GM19397 (cell line): ENCODE results near the gene ESYT1.

Source experiments
- ATAC-seq: cut with Tn5 transposase; IDR thresholded peaks from one replicate; pipeline ENCODE4 v1.9.1; 2021; ENCODE audit warnings: mild to moderate bottlenecking, moderate library complexity; ENCODE audit not compliant: unreplicated experiment

The ESYT1 gene, protein sequence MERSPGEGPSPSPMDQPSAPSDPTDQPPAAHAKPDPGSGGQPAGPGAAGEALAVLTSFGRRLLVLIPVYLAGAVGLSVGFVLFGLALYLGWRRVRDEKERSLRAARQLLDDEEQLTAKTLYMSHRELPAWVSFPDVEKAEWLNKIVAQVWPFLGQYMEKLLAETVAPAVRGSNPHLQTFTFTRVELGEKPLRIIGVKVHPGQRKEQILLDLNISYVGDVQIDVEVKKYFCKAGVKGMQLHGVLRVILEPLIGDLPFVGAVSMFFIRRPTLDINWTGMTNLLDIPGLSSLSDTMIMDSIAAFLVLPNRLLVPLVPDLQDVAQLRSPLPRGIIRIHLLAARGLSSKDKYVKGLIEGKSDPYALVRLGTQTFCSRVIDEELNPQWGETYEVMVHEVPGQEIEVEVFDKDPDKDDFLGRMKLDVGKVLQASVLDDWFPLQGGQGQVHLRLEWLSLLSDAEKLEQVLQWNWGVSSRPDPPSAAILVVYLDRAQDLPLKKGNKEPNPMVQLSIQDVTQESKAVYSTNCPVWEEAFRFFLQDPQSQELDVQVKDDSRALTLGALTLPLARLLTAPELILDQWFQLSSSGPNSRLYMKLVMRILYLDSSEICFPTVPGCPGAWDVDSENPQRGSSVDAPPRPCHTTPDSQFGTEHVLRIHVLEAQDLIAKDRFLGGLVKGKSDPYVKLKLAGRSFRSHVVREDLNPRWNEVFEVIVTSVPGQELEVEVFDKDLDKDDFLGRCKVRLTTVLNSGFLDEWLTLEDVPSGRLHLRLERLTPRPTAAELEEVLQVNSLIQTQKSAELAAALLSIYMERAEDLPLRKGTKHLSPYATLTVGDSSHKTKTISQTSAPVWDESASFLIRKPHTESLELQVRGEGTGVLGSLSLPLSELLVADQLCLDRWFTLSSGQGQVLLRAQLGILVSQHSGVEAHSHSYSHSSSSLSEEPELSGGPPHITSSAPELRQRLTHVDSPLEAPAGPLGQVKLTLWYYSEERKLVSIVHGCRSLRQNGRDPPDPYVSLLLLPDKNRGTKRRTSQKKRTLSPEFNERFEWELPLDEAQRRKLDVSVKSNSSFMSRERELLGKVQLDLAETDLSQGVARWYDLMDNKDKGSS

DNA sequence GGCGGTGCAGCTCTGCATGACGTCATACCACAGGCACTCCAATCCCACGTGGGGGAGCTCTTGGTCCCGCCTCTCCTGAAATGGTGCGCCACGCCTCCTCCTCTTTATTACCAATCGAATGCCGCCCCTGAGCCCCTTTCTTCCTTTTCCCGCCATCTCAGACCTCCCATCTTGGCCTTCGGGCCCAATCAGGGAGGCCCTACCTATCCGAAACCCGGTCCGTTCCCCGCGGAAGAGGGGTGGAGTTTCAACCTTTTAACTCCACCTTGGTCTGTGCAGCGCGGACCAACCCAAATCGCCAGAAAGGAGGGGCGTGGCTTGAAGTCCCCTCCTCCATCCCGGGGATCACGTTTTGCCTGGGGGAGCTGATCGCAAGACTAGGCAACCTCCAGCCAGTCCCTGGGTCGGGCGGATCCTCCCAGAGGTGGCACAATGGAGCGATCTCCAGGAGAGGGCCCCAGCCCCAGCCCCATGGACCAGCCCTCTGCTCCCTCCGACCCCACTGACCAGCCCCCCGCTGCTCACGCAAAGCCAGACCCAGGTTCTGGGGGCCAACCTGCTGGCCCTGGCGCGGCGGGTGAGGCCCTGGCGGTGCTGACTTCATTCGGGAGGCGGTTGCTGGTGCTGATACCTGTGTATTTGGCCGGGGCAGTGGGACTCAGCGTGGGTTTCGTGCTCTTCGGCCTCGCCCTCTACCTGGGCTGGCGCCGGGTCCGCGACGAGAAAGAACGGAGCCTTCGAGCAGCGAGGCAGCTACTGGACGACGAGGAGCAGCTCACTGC lies at the start of gene ESYT1:
Gene ESYT1 (plus strand): TSS at position 380 of the 782 bp plus-strand sequence. CDS start 53 bp downstream, at position 433.
- ATAC-seq, result peak; percentile 85

GRCh38 chr12:56078427-56078826 lies 49.6 kb upstream of the ESYT1 start:
- no peak for ATAC-seq

- ATAC-seq, result no peak
Measured at GRCh38 chr12:56078931-56079722, 48.9 kb upstream of the ESYT1 start.

GRCh38 chr12:56079723-56080555 lies 48.1 kb upstream of the ESYT1 start, which contains the start of gene ERBB3:
Gene ERBB3, plus strand, starts transcription at chr12:56080165. Its CDS starts 136 bp downstream, at chr12:56080301.
- no peak for ATAC-seq

DNA sequence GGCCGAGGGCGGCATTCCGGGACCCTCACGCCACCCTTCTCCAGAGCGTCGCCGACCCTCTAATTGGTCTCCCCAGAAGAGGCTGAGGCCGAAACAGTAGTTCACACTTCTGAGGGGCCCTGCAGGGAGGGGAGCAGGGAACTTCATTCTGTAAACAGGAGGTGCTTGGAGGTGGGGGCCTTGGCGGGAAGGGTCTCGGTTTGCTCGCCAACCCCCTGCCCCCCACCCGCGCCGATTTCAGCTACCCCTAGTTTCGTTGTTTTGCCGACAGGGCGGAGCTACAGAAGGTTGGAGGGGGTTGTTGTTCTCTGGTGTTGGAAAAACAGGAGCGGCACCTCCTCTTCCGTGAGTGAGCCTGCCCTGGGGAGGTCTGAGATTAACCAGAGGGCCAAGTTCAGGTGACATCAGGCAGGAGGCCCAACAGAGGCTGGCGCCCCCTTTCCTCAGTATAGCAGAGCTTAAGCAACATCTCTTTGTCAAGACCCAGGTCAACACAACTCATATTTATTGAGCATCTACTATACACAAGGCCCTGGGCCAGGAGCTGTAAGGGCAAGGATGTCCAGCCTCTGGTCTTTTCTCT lies 47.4 kb upstream of the ESYT1 start:
- ATAC-seq, result no peak

DNA sequence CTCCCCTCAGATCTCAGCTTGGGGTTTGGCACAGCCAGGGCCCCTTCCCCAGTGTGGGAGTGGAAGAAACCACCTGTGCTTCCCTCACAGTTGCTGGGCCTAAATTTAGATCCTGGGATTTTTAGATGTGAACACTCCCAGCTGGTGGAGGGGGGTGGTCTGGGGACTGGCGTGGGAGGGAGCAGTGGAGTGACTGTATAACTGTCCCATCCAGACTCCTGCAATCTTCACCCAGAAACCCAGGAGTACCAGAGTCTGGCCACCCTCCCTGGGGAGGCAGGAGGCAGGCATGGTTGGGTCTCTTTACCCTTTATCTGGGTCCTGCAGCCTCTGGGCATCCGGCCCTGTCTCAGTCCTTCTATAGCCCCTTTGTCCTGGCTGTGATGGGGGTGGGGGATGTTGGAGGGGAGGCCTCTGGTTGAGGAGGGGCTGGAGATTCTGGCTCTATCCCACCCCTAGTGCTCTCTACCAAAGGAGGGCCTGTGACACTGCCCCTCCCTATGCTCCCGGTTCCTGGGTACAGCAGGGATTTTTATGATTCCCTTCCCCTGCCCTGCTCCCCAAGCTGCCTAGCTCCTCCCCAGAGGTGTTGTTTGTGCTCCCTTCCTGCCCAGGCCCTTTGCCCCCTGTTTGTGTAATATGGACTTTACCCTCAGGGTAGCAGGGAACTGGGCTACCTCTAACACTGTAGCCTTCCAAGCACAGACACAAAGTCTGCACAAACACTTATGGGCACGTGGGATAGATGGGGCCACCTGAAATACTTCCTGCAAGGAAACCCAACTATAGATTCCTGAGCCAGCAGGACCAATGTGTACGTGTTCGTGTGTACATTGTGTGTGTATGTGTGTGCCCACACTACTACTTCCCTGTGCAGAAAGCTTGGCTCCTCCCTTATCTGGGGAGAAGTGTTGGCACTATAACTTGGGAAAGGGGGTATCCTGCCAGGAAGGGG lies 46.4 kb upstream of the ESYT1 start:
- no peak for ATAC-seq

- ATAC-seq, result no peak
Measured at GRCh38 chr12:56082382-56082781, 45.7 kb upstream of the ESYT1 start.

DNA sequence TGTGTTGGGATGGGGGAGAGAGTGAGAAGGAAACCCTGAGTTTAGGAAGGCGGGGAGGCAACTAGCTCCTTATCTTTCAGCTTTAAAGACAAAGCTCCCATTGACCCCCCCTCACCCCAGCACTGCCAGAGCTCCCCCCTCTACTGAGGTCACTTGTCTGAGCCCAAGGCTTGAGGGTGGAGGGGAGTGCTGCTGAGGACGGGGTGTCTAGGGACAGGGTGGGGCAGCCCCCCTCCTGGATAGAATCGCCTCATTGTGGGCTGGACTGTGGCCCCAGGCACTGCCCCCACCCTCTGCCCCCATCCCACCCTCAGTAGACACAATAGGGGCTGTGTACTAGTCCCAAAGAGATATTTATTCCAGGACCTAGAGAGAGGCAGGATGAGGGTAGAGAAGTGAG lies 45.1 kb upstream of the ESYT1 start:
- no peak for ATAC-seq

DNA sequence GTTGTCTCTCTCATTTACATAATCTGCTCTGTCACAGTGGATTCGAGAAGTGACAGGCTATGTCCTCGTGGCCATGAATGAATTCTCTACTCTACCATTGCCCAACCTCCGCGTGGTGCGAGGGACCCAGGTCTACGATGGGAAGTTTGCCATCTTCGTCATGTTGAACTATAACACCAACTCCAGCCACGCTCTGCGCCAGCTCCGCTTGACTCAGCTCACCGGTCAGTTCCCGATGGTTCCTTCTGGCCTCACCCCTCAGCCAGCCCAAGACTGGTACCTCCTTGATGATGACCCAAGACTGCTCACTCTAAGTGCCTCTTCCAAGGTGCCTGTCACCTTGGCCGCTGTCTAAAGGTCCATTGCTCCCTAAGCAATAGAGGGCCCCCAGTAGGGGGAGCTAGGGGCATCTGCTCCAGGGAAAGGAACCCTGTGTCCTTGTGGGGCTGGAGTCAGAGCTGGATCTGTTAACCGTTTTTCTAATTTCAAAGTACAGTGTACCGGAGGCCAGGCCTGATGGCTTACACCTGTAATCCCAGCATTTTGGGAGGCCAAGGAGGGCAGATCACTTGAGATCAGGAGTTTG lies 43.0 kb upstream of the ESYT1 start:
- ATAC-seq, result no peak

- no peak for ATAC-seq
Measured at GRCh38 chr12:56086096-56086495, 42.0 kb upstream of the ESYT1 start.

DNA sequence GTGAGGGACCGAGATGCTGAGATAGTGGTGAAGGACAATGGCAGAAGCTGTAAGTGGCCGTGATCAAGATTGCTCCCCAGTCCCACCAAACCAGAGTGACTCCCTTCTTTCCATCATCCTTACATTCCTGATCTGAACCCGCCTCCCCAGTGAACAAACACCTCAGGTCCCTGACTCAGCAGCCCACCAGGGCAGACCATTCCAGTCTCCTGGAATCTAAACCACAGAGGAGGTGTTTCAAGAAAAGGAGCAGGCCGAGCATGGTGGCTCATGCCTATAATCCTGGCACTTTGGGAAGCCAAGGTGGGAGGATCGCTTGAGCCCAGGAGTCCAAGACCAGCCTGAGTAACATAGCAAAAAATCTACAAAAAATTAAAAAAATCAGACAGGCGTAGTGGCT lies 41.5 kb upstream of the ESYT1 start:
- no peak for ATAC-seq

DNA sequence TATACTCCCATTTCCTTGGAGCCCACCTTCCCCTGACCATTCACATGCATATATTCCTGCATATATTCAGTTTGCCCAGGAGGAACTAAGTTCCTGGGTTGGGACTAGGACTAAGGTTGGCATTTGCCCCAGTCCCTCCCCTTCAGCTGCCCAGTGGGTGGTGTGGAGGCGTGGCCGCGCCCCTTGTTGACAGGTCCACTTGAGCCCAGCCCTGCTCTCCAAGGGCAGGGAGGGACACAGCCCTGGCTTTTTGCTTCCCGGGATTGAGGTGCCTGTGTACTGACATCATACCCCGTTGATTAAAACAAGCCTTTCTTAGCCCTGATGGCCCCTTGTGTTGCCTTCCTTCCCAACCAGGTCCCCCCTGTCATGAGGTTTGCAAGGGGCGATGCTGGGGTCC lies 40.8 kb upstream of the ESYT1 start:
- no peak for ATAC-seq

DNA sequence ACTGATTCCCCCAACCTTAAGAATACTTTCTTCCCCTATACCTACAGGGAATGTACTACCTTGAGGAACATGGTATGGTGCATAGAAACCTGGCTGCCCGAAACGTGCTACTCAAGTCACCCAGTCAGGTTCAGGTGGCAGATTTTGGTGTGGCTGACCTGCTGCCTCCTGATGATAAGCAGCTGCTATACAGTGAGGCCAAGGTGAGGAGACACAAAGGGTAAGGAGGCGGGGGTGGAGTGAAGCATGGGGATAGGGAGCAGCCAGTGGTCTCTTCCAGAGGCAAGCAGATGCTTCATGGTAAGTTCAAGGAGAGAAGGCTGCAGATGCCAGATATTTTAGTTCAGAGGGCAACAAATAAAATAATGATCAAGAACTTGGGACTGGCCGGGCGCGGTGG lies 30.3 kb upstream of the ESYT1 start:
- no peak for ATAC-seq

DNA sequence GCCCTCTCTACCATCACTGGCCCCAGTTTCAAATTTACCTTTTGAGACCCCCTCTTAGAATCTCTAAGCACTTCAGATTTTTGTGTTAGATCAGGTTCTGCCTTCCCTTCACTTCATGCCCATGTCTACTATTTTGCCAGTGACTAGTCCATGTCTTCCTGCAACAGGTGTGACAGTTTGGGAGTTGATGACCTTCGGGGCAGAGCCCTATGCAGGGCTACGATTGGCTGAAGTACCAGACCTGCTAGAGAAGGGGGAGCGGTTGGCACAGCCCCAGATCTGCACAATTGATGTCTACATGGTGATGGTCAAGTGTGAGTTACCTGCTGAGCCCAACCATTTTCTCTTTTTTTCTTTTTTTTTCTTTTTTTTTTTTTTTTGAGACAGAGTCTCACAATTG lies 29.5 kb upstream of the ESYT1 start:
- ATAC-seq, result no peak

- ATAC-seq, result no peak
Measured at GRCh38 chr12:56099787-56100186, 28.3 kb upstream of the ESYT1 start.

- no peak for ATAC-seq
Measured at GRCh38 chr12:56101045-56101444, 27.0 kb upstream of the ESYT1 start.

GRCh38 chr12:56102683-56103065 lies 25.4 kb upstream of the ESYT1 start:
- no peak for ATAC-seq
